LoVo (cell line): ENCODE data around the gene FLCN.
"Not testable (repeated sequence)": the region's sequence is repeated elsewhere in the genome, so short reads cannot be mapped to it uniquely, and the experiment has no call there.

Experiments
- DNase-seq: peaks from one replicate; pipeline ENCODE4 v3.0.0-alpha.2; 2016; ENCODE audit warnings: low spot score

The FLCN gene

GRCh38 chr17:17213775-17214174 is 23.2 kb downstream of the FLCN start:
- no peak for DNase-seq

- no peak for DNase-seq
Observed at GRCh38 chr17:17207998-17208397, 29.0 kb downstream of the FLCN start.

GRCh38 chr17:17206913-17207335 is 30.0 kb downstream of the FLCN start:
- no peak for DNase-seq

- DNase-seq = peak; percentile 87
Observed at GRCh38 chr17:17206124-17206912, 30.6 kb downstream of the FLCN start, which contains the start of gene PLD6. Gene PLD6 (minus strand): TSS chr17:17206333. CDS start chr17:17206286, 47 bp downstream.

GRCh38 chr17:17205368-17206123 is 31.4 kb downstream of the FLCN start:
- peak; percentile 54 for DNase-seq

- no peak for DNase-seq
Observed at GRCh38 chr17:17204635-17205231, 32.2 kb downstream of the FLCN start.

- DNase-seq = no peak
Observed at GRCh38 chr17:17204041-17204591, 32.9 kb downstream of the FLCN start.

GRCh38 chr17:17203173-17203730 is 33.7 kb downstream of the FLCN start:
- DNase-seq = no peak

- DNase-seq = no peak
Observed at GRCh38 chr17:17201907-17202306, 35.1 kb downstream of the FLCN start.

- DNase-seq = no peak
Observed at GRCh38 chr17:17201271-17201670, 35.7 kb downstream of the FLCN start.

- DNase-seq = no peak
Observed at GRCh38 chr17:17200831-17201230, 36.1 kb downstream of the FLCN start.

GRCh38 chr17:17200311-17200710 is 36.7 kb downstream of the FLCN start:
- no peak for DNase-seq

- DNase-seq = no peak
Observed at GRCh38 chr17:17198281-17198680, 38.7 kb downstream of the FLCN start.

GRCh38 chr17:17196776-17197175 is 40.2 kb downstream of the FLCN start:
- no peak for DNase-seq

GRCh38 chr17:17195466-17195865 is 41.5 kb downstream of the FLCN start:
- not testable (repeated sequence) for DNase-seq

- DNase-seq = no peak
Observed at GRCh38 chr17:17191961-17192381, 45.0 kb downstream of the FLCN start.

GRCh38 chr17:17191346-17191792 is 45.6 kb downstream of the FLCN start:
- DNase-seq = no peak

GRCh38 chr17:17190188-17190587 is 46.8 kb downstream of the FLCN start:
- DNase-seq = no peak

- DNase-seq = no peak
Observed at GRCh38 chr17:17189559-17189958, 47.4 kb downstream of the FLCN start.

GRCh38 chr17:17188586-17188985 is 48.4 kb downstream of the FLCN start:
- DNase-seq = no peak

GRCh38 chr17:17186551-17187505 is 50.1 kb downstream of the FLCN start:
- no peak for DNase-seq
